ENCODE results near the gene GLIPR1L2. TPM values are rescaled to one million over a fixed set of nuclear protein-coding genes. Genes with fewer than 3 reads are reported as not detected.

GLIPR1L2 gene
- total RNA-seq, 1 experiment from 2014 or later = 0.35 TPM

- H3K27me3 ChIP-seq (ENCODE audit: insufficient read depth, low read length) = no peaks in the 10 kb centered on the region
- no peak for TF ChIP-seq CTCF (conservative IDR thresholded peaks at IDR 0.05)
- H3K79me2 ChIP-seq (ENCODE audit: insufficient read depth, low read length) = no peaks in the 10 kb centered on the region
- no peak overlapping the region for H3K4me2 ChIP-seq (ENCODE audit: insufficient read depth, insufficient read length, low read length)
- Mint-ChIP-seq H3K27me3 (ENCODE audit: low read depth) (no peaks in the 10 kb centered on the region; the same call in 1 of the 2 replicates), H3K4me1 (peaks cover 15 to 20% of the 10 kb centered on the region in 2 experiments), H3K4me3 (no peak overlapping the region), H3K9me3 (peaks cover 47 to 49% of the 10 kb centered on the region in 2 experiments), H3K36me3 (ENCODE audit: insufficient read depth in 1 of 3, low read depth in 3 of 3) (peaks cover 27 to 50% (median 42%) of the 10 kb centered on the region in 3 experiments), H3K27ac (no peak overlapping the region)
- H3K4me1 ChIP-seq (ENCODE audit: insufficient read depth, low read length) = no peaks in the 10 kb centered on the region; the same call in 1 of the 2 replicates
- H2AFZ ChIP-seq (ENCODE audit: low read length) = no peak overlapping the region
- no peaks in the 10 kb centered on the region for H3K23me2 ChIP-seq (ENCODE audit: insufficient read length, low read depth, low read length, poor library complexity, severe bottlenecking)
- no peak overlapping the region for H3K23ac ChIP-seq (ENCODE audit: insufficient read length, low read depth, low read length)
- H4K91ac ChIP-seq (ENCODE audit: insufficient read length, low read depth, low read length) = no peak overlapping the region
- no peak overlapping the region for H3K4ac ChIP-seq (ENCODE audit: low read depth, low read length)
- H2BK120ac ChIP-seq (ENCODE audit: low read depth, low read length, poor library complexity, severe bottlenecking) = no peak overlapping the region
- H2AK5ac ChIP-seq (ENCODE audit: insufficient read length, low read length) = no peak overlapping the region
- no peak overlapping the region for H3K18ac ChIP-seq (ENCODE audit: insufficient read length, low read depth, low read length)
- no peak overlapping the region for H3T11ph ChIP-seq (ENCODE audit: low read length)
- H3K56ac ChIP-seq (ENCODE audit: insufficient read length, low read depth, low read length) = no peak overlapping the region
- H3K14ac ChIP-seq (ENCODE audit: insufficient read depth, low read length) = no peak overlapping the region
- no peak overlapping the region for H2BK20ac ChIP-seq (ENCODE audit: low read depth, low read length, poor library complexity, severe bottlenecking)
- H3K79me1 ChIP-seq (ENCODE audit: insufficient read depth, low read depth, low read length, poor library complexity, severe bottlenecking) = no peaks in the 10 kb centered on the region
- H3K9me3 ChIP-seq (ENCODE audit: control insufficient read depth, low read depth, low read length) = peaks cover 10% of the 10 kb centered on the region
- no peak overlapping the region for H4K8ac ChIP-seq (replicated peaks; ENCODE audit: insufficient read length, low read depth, low read length)
- H3K9ac ChIP-seq (ENCODE audit: extremely low read depth, insufficient read length, low read length) = no peak overlapping the region
- no peak overlapping the region for H2BK5ac ChIP-seq (ENCODE audit: insufficient read length, low read length)
- H2BK15ac ChIP-seq (ENCODE audit: low read depth, low read length) = no peak overlapping the region
- no peak overlapping the region for H2BK12ac ChIP-seq (ENCODE audit: insufficient read length, low read depth, low read length)
- no peak overlapping the region for H4K5ac ChIP-seq (ENCODE audit: insufficient read length, low read depth, low read length)
- WGBS (ENCODE audit: extremely low coverage, insufficient read length, low lambda C conversion rate) = no CpG with 5 or more reads among the region's 1 CpG
- H4K20me1 ChIP-seq (ENCODE audit: control insufficient read depth, insufficient read depth, insufficient read length) = no peaks in the 10 kb centered on the region
- DNase-seq = no peak
- H3K27ac ChIP-seq (ENCODE audit: insufficient read length, low read depth, low read length) = no peak overlapping the region
These were observed 36.6 kb downstream of the GLIPR1L2 start for GRCh38 chr12:75427491-75427890.

Measured in H9 (cell line).